Hematopoietic multipotent progenitor cell treated with erythropoietin and hydrocortisone succinate and interleukin-3 and kit ligand, for 15 days (in vitro differentiated cells): Measurements from ENCODE around the gene COA6.

Source experiments
- DNase-seq: peaks from one replicate; pipeline ENCODE4 v3.0.0-alpha.2; 2015; ENCODE audit warnings: low spot score

The COA6 gene

DNA sequence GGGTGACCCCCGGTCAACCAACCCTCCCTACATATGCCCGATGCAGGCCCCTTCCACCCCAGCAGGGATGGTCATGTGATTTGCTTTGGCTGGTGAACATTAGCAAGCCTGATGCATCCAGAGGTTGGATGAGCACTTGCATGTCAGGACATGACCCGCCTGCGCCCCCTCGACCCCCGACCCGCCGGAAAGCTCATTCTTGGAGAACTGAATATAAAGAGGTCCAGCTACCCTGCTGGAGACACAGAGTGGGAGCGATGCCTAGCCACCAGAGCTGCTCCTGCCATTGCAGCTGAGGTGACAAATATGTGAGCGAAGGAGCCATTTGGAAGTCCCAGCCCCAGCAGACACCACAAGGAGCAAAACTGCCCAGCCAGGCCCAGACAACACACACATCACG, 39.6 kb downstream of the COA6 start:
- no peak for DNase-seq

- DNase-seq = no peak
Observed at GRCh38 chr1:234413485-234413884, 40.2 kb downstream of the COA6 start.

DNA sequence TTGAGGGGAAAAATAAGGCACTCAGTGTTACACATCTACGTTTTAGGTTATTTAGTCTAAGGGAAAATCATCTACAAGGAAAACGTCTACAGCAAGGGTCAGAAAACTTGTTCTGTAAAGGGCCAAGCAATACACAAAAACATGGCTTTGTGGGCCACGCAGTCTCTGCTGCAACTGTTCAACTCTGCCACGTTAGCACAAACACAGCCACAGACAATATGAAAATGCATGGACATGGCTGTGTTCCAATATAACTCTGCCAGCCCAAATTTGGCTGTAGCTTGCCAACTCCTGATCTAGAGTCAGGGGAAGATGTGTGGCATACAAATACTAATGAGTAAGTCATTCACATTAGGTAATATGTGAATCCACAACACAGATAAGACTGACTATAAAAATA, 40.7 kb downstream of the COA6 start:
- no peak for DNase-seq

GRCh38 chr1:234427950-234428646, 54.8 kb downstream of the COA6 start:
- no peak for DNase-seq

- DNase-seq = no peak
Observed at GRCh38 chr1:234429434-234429806, 56.2 kb downstream of the COA6 start.

DNA sequence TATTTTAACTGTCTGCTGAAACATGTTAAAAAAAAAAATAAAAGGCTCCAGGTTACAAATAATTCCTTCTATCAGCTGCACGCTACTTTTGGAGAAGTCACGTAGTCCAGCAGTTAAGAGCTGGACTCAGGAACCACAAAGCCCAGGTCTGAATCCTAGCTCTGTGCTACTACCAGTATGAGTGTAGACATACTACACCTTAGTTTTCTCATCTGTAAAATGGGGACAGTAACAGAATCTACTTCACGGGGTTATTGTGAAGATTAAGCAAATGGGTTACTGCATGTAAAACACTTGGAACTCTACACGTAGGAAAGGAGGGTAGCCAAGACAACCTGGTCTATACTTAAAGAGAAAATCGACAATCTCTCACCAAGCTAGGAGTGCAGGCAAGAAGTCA, 57.4 kb downstream of the COA6 start:
- DNase-seq = no peak

DNA sequence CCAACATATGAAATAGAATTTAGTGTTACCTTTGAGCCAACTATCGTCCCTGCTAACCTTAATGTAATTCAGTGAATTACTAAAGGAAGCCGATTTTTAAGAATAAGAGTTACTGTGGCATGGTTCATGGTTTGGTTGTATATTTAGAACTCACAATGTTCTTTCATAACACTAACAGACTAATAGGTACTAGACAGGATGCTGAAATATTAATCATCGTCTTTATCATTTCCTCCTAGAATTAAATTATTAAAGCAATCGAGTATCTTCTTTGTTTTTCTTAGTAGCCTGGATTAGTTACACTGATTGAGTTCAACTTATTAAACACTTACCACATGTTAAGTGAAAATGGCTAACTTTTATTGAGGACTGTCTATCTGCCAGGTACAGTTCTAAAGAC, 58.0 kb downstream of the COA6 start:
- no peak for DNase-seq

GRCh38 chr1:234433563-234434285, 60.5 kb downstream of the COA6 start:
- no peak for DNase-seq
